22Rv1 (cell line): ENCODE data around the gene SMCO2.

Experiments
- CTCF ChIP-seq: fragments of 450-650 bp; IDR thresholded peaks from 2 replicates; pipeline ENCODE4 v1.5.1; 2017; ENCODE audit warnings: mild to moderate bottlenecking
- ZFX ChIP-seq: fragments of 450-650 bp; IDR thresholded peaks from 2 replicates; pipeline ENCODE4 v1.6.1; 2017; ENCODE audit warnings: antibody characterized with exemption, borderline replicate concordance

- no peak for TF ChIP-seq CTCF
- TF ChIP-seq ZFX: no peak
Observed at GRCh38 chr12:27511031-27511722, 64.6 kb downstream of the SMCO2 start.
